Activated CD4-positive, alpha-beta T cell treated with anti-CD3 and anti-CD28 coated beads for 24 hours (primary cell): Measurements from ENCODE around the gene RIN1.

Source experiments
- DNase-seq, 2 donors: peaks; one replicate each; pipeline ENCODE4 v3.0.0-alpha.2; 2020; ENCODE audit warnings: low read depth in 2 of 2

Gene RIN1

DNA sequence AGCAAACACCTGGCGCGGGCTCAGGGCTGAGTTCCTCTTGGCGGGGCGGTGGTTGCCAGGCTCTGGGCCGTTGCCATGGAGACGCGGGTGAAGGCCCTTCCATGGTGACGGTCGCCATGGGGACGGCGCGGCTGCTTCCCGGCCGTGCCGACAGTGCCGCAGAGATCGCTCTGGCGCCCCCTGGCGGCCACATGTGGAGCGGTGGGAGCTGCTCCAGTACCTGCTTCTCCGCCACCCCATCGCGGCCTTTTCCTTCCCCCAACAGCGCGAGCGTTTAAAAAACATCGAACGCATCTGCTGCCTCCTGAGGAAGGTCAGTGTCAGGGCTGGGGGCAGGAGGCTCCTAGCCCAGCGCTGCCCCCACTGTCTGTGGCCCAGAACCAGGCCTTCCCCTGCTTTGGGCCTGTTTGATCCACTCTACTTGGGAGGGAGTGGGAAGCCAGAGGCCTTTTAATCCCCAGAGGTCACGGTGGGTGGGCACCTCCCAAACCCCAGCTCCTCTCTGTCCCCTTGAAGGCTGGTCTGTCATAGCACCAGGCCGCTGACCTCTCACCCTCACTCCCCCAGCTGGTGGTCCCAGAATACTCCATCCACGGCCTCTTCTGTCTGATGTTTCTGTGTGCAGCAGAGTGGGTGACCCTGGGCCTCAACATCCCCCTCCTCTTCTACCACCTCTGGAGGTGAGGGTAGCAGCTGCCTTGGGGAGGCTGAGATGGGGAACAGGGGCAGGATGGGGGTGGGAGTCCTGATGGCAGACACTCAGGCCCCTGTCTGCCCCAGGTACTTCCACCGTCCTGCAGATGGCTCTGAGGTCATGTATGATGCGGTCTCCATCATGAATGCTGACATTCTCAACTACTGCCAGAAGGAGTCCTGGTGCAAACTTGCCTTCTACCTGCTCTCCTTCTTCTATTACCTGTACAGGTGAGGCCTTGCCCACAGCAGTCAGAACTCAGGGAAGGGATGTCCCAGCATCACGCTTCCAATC, 53.5 kb downstream of the RIN1 start:
- DNase-seq, result peak; percentile 98
